A673 (cell line): ENCODE measurements around the gene IGF2R. TPM values are rescaled to one million over a fixed set of nuclear protein-coding genes. Genes with fewer than 3 reads are reported as not detected.
A peak's percentile ranks its signal among the peaks of the same experiment; 100 is the strongest.

Source experiments
- BruUV-seq: library from RNA; stranded (reverse); fragments of 400-500 nt; replicated peaks from 2 replicates; lab custom pipeline; 2021; lab: Mats Ljungman, UMichigan
- CTCF ChIA-PET: fragments of 300-600 bp; sonication (Branson Sonifier 250); formaldehyde crosslinking; loops from one replicate; lab custom pipeline; 2022; ENCODE audit warnings: antibody characterized with exemption; lab: Charles Lee
- POLR2A ChIA-PET: fragments of 300-600 bp; sonication (Branson Sonifier 250); formaldehyde crosslinking; loops from one replicate; lab custom pipeline; 2022; ENCODE audit warnings: antibody characterized with exemption; ENCODE audit not compliant: low non-redundant PET; lab: Charles Lee
- DNase-seq: peaks from one replicate; pipeline ENCODE4 v3.0.0-alpha.2; 2015; ENCODE audit warnings: low spot score
- H3K27ac ChIP-seq: fragments of 200-600 bp; sonication (generic); 2 replicates; pipeline ENCODE4 v1.5.1; 2016; ENCODE audit warnings: mixed run types, low read depth, mild to moderate bottlenecking, mixed read lengths, antibody characterized with exemption, low read length; ENCODE audit not compliant: poor library complexity, severe bottlenecking
- H3K27me3 ChIP-seq: fragments of 200-600 bp; sonication (generic); replicated peaks from 2 replicates; pipeline ENCODE4 v1.6.1; 2017; ENCODE audit warnings: mixed run types, low read depth, mild to moderate bottlenecking, mixed read lengths, antibody characterized with exemption, low read length; ENCODE audit not compliant: insufficient read depth, poor library complexity
- H3K36me3 ChIP-seq: fragments of 200-600 bp; sonication (generic); 2 replicates; pipeline ENCODE4 v1.6.1; 2016; ENCODE audit warnings: mixed run types, mild to moderate bottlenecking, mixed read lengths, antibody characterized with exemption, low read length; ENCODE audit not compliant: insufficient read depth, poor library complexity, severe bottlenecking
- H3K4me1 ChIP-seq: fragments of 200-600 bp; sonication (generic); 2 replicates; pipeline ENCODE4 v1.6.1; 2017; ENCODE audit warnings: mixed run types, mild to moderate bottlenecking, mixed read lengths, antibody characterized with exemption, low read length; ENCODE audit not compliant: insufficient read depth, poor library complexity, severe bottlenecking
- H3K4me3 ChIP-seq: fragments of 200-600 bp; sonication (generic); 2 replicates; pipeline ENCODE4 v1.5.1; 2016; ENCODE audit warnings: low read depth, mixed run types, mild to moderate bottlenecking, mixed read lengths, low read length; ENCODE audit not compliant: poor library complexity, severe bottlenecking
- H3K9me3 ChIP-seq: fragments of 200-600 bp; sonication (generic); 2 replicates; pipeline ENCODE4 v1.6.1; 2016; ENCODE audit warnings: mixed run types, low read depth, mild to moderate bottlenecking, mixed read lengths, antibody characterized with exemption, low read length; ENCODE audit not compliant: poor library complexity, severe bottlenecking
- CTCF ChIP-seq: fragments of 300-800, 200-600 bp; sonication (generic); conservative IDR thresholded peaks from 2 replicates; pipeline ENCODE4 v1.5.1; 2017; ENCODE audit warnings: low read depth, mild to moderate bottlenecking, antibody characterized with exemption, low read length, moderate library complexity, mixed read lengths
- EZH2 ChIP-seq: fragments of 200-600 bp; sonication (generic); IDR thresholded peaks from 2 replicates; pipeline ENCODE4 v1.6.1; 2017; ENCODE audit warnings: borderline replicate concordance, low read depth, mild to moderate bottlenecking, mixed read lengths, antibody characterized with exemption, low read length; ENCODE audit not compliant: poor library complexity, severe bottlenecking
- intact Hi-C: fragments of 100-400 bp; cut with micrococcal nuclease; formaldehyde crosslinking; loops from one replicate; pipeline ENCODE4 v1.10.0; 2022; ENCODE audit not compliant: unreplicated experiment
- total RNA-seq: library from RNA; stranded (reverse); gene quantifications from 2 replicates; pipeline ENCODE4 v1.2.3, GENCODE V29; 2021

The IGF2R gene
- total RNA-seq, 1 experiment from 2014 or later = 67.4 TPM

GRCh38 chr6:159941286-159942113, 27.4 kb upstream of the IGF2R start:
- peak; percentile 55 for TF ChIP-seq CTCF
- no peak for TF ChIP-seq EZH2
- DNase-seq = peak; percentile 38
- CTCF ChIA-PET = interaction anchor here (0.9 kb wide), 1 partner anchor 78 kb away, joined by 3 read pairs; no protein-coding TSS in a partner anchor
- Histone ChIP-seq H3K4me3 (no peak overlapping the region), H3K4me1 (no peaks in the 10 kb centered on the region), H3K27ac (no peak overlapping the region), H3K9me3 (no peaks in the 10 kb centered on the region), H3K36me3 (no peaks in the 10 kb centered on the region), H3K27me3 (peaks cover 3% of the 10 kb centered on the region)
- intact Hi-C loops = loop anchor here (1.0 kb wide), 1 partner anchor 78 kb away; no protein-coding TSS in a partner anchor
- POLR2A ChIA-PET = no interaction called here
- BruUV-seq = no TSS peak

- no peak for TF ChIP-seq CTCF
- no peak for TF ChIP-seq EZH2
- DNase-seq = no peak
- no TSS peak for BruUV-seq
- Histone ChIP-seq H3K4me3 (no peak overlapping the region), H3K4me1 (no peaks in the 10 kb centered on the region), H3K27ac (no peak overlapping the region), H3K36me3 (no peaks in the 10 kb centered on the region), H3K27me3 (no peaks in the 10 kb centered on the region), H3K9me3 (no peaks in the 10 kb centered on the region)
- CTCF ChIA-PET = no interaction called here
- intact Hi-C loops = no loop called here
- POLR2A ChIA-PET = no interaction called here
Observed at GRCh38 chr6:159943101-159943632, 25.7 kb upstream of the IGF2R start.

GRCh38 chr6:159943968-159944598, 24.8 kb upstream of the IGF2R start:
- POLR2A ChIA-PET = no interaction called here
- intact Hi-C loops = no loop called here

More at GRCh38 chr6:159943968-159944598, 24.8 kb upstream of the IGF2R start:
- Histone ChIP-seq H3K27me3 (no peaks in the 10 kb centered on the region), H3K9me3 (no peaks in the 10 kb centered on the region), H3K36me3 (no peaks in the 10 kb centered on the region), H3K27ac (no peak overlapping the region), H3K4me1 (no peaks in the 10 kb centered on the region), H3K4me3 (no peak overlapping the region)
- CTCF ChIA-PET = no interaction called here
- TF ChIP-seq EZH2 = no peak
- TF ChIP-seq CTCF = no peak
- no peak for DNase-seq
- no TSS peak for BruUV-seq
